GM06990 (cell line): Measurements from ENCODE around the gene TMEM19.

Source experiments
- DNase-seq: peaks from one replicate; pipeline ENCODE4 v3.0.0-alpha.2; 2011; ENCODE audit not compliant: insufficient read length; ENCODE audit errors: extremely low read depth
- H3K27me3 ChIP-seq: replicated peaks from 2 replicates; pipeline ENCODE4 v1.6.0; 2011; ENCODE audit warnings: low read length; ENCODE audit not compliant: control insufficient read depth, insufficient read depth
- H3K36me3 ChIP-seq: 2 replicates; pipeline ENCODE4 v1.5.1; 2011; ENCODE audit warnings: low read length; ENCODE audit not compliant: control insufficient read depth, insufficient read depth
- H3K4me3 ChIP-seq: replicated peaks from 2 replicates; pipeline ENCODE4 v1.5.1; 2011; ENCODE audit warnings: low read depth, mild to moderate bottlenecking, control low read depth, low read length
- CTCF ChIP-seq: IDR thresholded peaks from 2 replicates; pipeline ENCODE4 v1.5.1; 2011; ENCODE audit warnings: low read length, control low read depth, mild to moderate bottlenecking, inconsistent platforms; ENCODE audit not compliant: insufficient read depth, poor library complexity, severe bottlenecking

The TMEM19 gene

GRCh38 chr12:71641390-71641789, 44.5 kb upstream of the TMEM19 start:
- H3K4me3 ChIP-seq = no peak overlapping the region
- no peaks in the 10 kb centered on the region for H3K27me3 ChIP-seq
- DNase-seq = no peak
- TF ChIP-seq CTCF = no peak
- peaks cover 8% of the 10 kb centered on the region for H3K36me3 ChIP-seq

GRCh38 chr12:71642264-71642663, 43.6 kb upstream of the TMEM19 start:
- no peak for TF ChIP-seq CTCF
- Histone ChIP-seq H3K36me3 (peaks cover 7% of the 10 kb centered on the region), H3K4me3 (no peak overlapping the region), H3K27me3 (no peaks in the 10 kb centered on the region)
- no peak for DNase-seq

- Histone ChIP-seq H3K4me3 (no peak overlapping the region), H3K36me3 (peaks cover 3% of the 10 kb centered on the region), H3K27me3 (no peaks in the 10 kb centered on the region)
- TF ChIP-seq CTCF = no peak
- DNase-seq = no peak
Observed at GRCh38 chr12:71645268-71645667, 40.6 kb upstream of the TMEM19 start.

- Histone ChIP-seq H3K36me3 (peaks cover 2% of the 10 kb centered on the region), H3K4me3 (no peak overlapping the region), H3K27me3 (no peaks in the 10 kb centered on the region)
- DNase-seq = no peak
- no peak for TF ChIP-seq CTCF
Observed at GRCh38 chr12:71646512-71646911, 39.4 kb upstream of the TMEM19 start.

GRCh38 chr12:71648537-71648936, 37.3 kb upstream of the TMEM19 start:
- no peak for TF ChIP-seq CTCF
- Histone ChIP-seq H3K36me3 (peaks cover 2% of the 10 kb centered on the region), H3K4me3 (no peak overlapping the region), H3K27me3 (no peaks in the 10 kb centered on the region)
- no peak for DNase-seq

- Histone ChIP-seq H3K36me3 (peaks cover 2% of the 10 kb centered on the region), H3K4me3 (no peak overlapping the region), H3K27me3 (no peaks in the 10 kb centered on the region)
- DNase-seq = no peak
- TF ChIP-seq CTCF = no peak
Observed at GRCh38 chr12:71649401-71649800, 36.5 kb upstream of the TMEM19 start.
